ENCODE results near the gene LCP2. TPM values are rescaled to one million over a fixed set of nuclear protein-coding genes. Genes with fewer than 3 reads are reported as not detected.
A peak's percentile ranks its signal among the peaks of the same experiment; 100 is the strongest.

LCP2 gene
- polyA plus RNA-seq, 2 of the 4 experiments (the other 2 are of a cell fraction), result not detected

DNA sequence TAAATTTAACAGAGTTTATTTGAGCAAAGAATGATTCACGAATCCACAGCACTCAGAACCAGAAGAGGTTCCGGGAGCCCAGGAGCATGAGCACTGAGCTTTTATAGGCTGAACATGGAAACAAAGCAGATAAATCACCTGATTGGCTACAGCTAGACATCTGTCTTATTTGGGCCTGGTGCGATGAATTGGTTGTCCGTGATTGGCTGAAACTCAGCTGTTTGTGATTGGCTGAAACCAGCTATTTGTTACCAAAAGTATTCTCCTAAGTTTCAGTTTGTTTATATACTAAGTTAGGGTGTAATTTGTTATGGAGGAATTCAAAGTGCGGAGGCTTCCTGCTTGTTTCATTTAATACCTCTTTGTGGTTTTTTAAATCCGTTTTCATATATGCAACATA is 15.8 kb upstream of the LCP2 start:
- ATAC-seq, result 0 out of 6 replicates have a peak, but pooled peaks of 1 of the 2 experiments have one; percentile 35
- Histone ChIP-seq H3K4me3 (no peak overlapping the region), H3K27ac (no peak overlapping the region), H3K9me3 (no peaks in the 10 kb centered on the region), H3K4me1 (no peaks in the 10 kb centered on the region), H3K4me2 (no peak overlapping the region)
- ChIA-PET CTCF (interaction anchor here (1.2 to 2.2 kb wide), 2 partner anchors 44 to 88 kb away, joined by 3 to 4 read pairs; no protein-coding TSS in a partner anchor), POLR2A (no interaction called here)
- FAIRE-seq, result no peak
- 62% methylated on average over 6 of the region's 6 CpGs for WGBS (ENCODE audit: missing lambda C conversion rate)
- TF ChIP-seq, protein P1, sequence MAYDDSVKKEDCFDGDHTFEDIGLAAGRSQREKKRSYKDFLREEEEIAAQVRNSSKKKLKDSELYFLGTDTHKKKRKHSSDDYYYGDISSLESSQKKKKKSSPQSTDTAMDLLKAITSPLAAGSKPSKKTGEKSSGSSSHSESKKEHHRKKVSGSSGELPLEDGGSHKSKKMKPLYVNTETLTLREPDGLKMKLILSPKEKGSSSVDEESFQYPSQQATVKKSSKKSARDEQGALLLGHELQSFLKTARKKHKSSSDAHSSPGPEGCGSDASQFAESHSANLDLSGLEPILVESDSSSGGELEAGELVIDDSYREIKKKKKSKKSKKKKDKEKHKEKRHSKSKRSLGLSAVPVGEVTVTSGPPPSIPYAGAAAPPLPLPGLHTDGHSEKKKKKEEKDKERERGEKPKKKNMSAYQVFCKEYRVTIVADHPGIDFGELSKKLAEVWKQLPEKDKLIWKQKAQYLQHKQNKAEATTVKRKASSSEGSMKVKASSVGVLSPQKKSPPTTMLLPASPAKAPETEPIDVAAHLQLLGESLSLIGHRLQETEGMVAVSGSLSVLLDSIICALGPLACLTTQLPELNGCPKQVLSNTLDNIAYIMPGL (CRISPR knock-in tag; IDR thresholded peaks at IDR 0.05; ENCODE audit: borderline replicate concordance), result no peak
- no peak for TF ChIP-seq EHF (CRISPR knock-in tag; IDR thresholded peaks at IDR 0.05)
- no peak for TF ChIP-seq JUN (IDR thresholded peaks at IDR 0.05)
- no peak for TF ChIP-seq TFCP2L1 (CRISPR knock-in tag; IDR thresholded peaks at IDR 0.05)
- TF ChIP-seq EP300 (IDR thresholded peaks at IDR 0.05), result no peak
- no peak for TF ChIP-seq RARB (CRISPR knock-in tag; IDR thresholded peaks at IDR 0.05)
- TF ChIP-seq, protein P2, sequence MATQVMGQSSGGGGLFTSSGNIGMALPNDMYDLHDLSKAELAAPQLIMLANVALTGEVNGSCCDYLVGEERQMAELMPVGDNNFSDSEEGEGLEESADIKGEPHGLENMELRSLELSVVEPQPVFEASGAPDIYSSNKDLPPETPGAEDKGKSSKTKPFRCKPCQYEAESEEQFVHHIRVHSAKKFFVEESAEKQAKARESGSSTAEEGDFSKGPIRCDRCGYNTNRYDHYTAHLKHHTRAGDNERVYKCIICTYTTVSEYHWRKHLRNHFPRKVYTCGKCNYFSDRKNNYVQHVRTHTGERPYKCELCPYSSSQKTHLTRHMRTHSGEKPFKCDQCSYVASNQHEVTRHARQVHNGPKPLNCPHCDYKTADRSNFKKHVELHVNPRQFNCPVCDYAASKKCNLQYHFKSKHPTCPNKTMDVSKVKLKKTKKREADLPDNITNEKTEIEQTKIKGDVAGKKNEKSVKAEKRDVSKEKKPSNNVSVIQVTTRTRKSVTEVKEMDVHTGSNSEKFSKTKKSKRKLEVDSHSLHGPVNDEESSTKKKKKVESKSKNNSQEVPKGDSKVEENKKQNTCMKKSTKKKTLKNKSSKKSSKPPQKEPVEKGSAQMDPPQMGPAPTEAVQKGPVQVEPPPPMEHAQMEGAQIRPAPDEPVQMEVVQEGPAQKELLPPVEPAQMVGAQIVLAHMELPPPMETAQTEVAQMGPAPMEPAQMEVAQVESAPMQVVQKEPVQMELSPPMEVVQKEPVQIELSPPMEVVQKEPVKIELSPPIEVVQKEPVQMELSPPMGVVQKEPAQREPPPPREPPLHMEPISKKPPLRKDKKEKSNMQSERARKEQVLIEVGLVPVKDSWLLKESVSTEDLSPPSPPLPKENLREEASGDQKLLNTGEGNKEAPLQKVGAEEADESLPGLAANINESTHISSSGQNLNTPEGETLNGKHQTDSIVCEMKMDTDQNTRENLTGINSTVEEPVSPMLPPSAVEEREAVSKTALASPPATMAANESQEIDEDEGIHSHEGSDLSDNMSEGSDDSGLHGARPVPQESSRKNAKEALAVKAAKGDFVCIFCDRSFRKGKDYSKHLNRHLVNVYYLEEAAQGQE (IDR thresholded peaks at IDR 0.05), result no peak
- no peak for TF ChIP-seq JUNB (IDR thresholded peaks at IDR 0.05)
- no peak for TF ChIP-seq MAFK (IDR thresholded peaks at IDR 0.05; ENCODE audit: partially characterized antibody)
- peak in 1 of 2 experiments; percentile 8 for DNase-seq (ENCODE audit: low read depth in 1 of 2, low spot score in 1 of 2)

DNA sequence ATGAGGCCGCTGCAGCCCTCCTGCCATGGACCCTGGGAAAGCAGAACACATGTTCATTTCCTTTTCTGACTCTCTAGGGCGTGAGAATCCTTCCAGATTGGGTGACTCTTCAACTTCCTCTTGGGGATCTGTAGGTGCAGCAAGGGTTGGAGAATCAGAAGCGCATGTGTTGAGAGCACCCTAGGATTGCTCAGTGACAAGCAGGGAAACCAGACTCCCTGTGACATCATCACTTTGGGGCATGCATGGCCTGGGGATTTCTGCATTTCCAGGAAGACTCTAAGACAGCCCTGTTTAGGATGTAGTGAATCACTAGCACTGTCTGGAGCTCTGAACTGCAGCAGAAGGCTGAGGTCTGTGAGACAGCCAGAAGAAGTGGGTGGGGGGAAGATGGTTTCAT is 15.1 kb upstream of the LCP2 start:
- POLR2A ChIA-PET, result no interaction called here
- H3K27ac ChIP-seq, result no peak overlapping the region
- FAIRE-seq (no peak), ATAC-seq (peak; percentile 49 to 70; a peak in 3 of 6 replicates), DNase-seq (ENCODE audit: low read depth in 1 of 2, low spot score in 1 of 2) (peak in 1 of 2 experiments; percentile 33)
- no peak overlapping the region for H3K4me3 ChIP-seq
- H3K9me3 ChIP-seq, result no peaks in the 10 kb centered on the region
- H3K4me2 ChIP-seq, result no peak overlapping the region
- no peak for TF ChIP-seq GATA3 (IDR thresholded peaks at IDR 0.05; ENCODE audit: borderline replicate concordance)
- TF ChIP-seq, protein P3, sequence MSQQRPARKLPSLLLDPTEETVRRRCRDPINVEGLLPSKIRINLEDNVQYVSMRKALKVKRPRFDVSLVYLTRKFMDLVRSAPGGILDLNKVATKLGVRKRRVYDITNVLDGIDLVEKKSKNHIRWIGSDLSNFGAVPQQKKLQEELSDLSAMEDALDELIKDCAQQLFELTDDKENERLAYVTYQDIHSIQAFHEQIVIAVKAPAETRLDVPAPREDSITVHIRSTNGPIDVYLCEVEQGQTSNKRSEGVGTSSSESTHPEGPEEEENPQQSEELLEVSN (IDR thresholded peaks at IDR 0.05; ENCODE audit: borderline replicate concordance, low read depth), result no peak
- no peak for TF ChIP-seq CBX8 (IDR thresholded peaks at IDR 0.05)
- H3K4me1 ChIP-seq, result no peaks in the 10 kb centered on the region
- 30% methylated on average over 3 of the region's 3 CpGs for WGBS (ENCODE audit: missing lambda C conversion rate)
- CTCF ChIA-PET, result interaction anchor here (2.2 kb wide), 1 partner anchor 44 kb away, joined by 4 read pairs; no protein-coding TSS in a partner anchor

DNA sequence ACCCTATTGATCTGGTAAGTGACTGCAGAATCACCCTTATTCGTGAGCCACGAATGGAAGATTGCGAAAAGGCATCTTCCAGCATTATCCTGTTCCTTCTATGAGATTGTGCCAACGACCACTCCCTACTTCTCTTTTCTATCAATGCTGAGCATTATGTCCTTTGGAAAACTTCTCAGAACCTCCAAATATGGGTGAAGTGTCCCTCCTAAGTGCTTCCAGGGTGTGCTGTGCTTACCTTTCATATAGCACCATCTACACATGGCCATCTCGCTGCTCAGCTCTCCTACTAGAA is 14.7 kb upstream of the LCP2 start:
- Histone ChIP-seq H3K4me3 (no peak overlapping the region), H3K4me1 (no peaks in the 10 kb centered on the region), H3K4me2 (no peak overlapping the region), H3K27ac (no peak overlapping the region), H3K9me3 (no peaks in the 10 kb centered on the region)
- no peak for ATAC-seq
- WGBS (ENCODE audit: missing lambda C conversion rate), result 75% methylated on average over 5 of the region's 5 CpGs
- ChIA-PET POLR2A (no interaction called here), CTCF (no interaction called here)
- TF ChIP-seq, protein P3 (IDR thresholded peaks at IDR 0.05; ENCODE audit: borderline replicate concordance, low read depth), result no peak
- DNase-seq (ENCODE audit: low read depth in 1 of 2, low spot score in 1 of 2), result no peak
- FAIRE-seq, result no peak

All from A549 (cell line).